HEK293T (cell line): Measurements from ENCODE around the gene ARNT2.

Source experiments
- CTCF ChIA-PET: fragments of 350-600 bp; formaldehyde crosslinking; extraction: SDS; loops from one replicate; lab custom pipeline; 2021; ENCODE audit warnings: antibody characterized with exemption, inconsistent platforms; lab: Yijun Ruan, JAX
- POLR2A ChIA-PET: fragments of 350-600 bp; formaldehyde crosslinking; extraction: SDS; loops from one replicate; lab custom pipeline; 2020; ENCODE audit warnings: antibody characterized with exemption, inconsistent platforms; lab: Yijun Ruan, JAX
- DNase-seq: peaks from one replicate; pipeline ENCODE4 v3.0.0; 2012; ENCODE audit warnings: mixed read lengths; ENCODE audit errors: extremely low spot score
- ARNT ChIP-seq: fragments of 450-650 bp; IDR thresholded peaks from 2 replicates; pipeline ENCODE4 v1.6.1; 2017; ENCODE audit warnings: mild to moderate bottlenecking
- BHLHE40 ChIP-seq: fragments of 450-650 bp; IDR thresholded peaks from 2 replicates; pipeline ENCODE4 v1.6.1; 2016; ENCODE audit warnings: mild to moderate bottlenecking, moderate library complexity, borderline replicate concordance
- CTBP1 ChIP-seq: fragments of 450-650 bp; IDR thresholded peaks from 2 replicates; pipeline ENCODE4 v1.6.1; 2016; ENCODE audit warnings: borderline replicate concordance
- ELF4 ChIP-seq: fragments of 450-650 bp; IDR thresholded peaks from 2 replicates; pipeline ENCODE4 v1.6.1; 2017; ENCODE audit warnings: antibody characterized with exemption
- FOXA1 ChIP-seq: fragments of 450-650 bp; IDR thresholded peaks from 2 replicates; pipeline ENCODE4 v1.6.1; 2016; ENCODE audit warnings: mild to moderate bottlenecking
- FOXK2 ChIP-seq: fragments of 450-650 bp; IDR thresholded peaks from 2 replicates; pipeline ENCODE4 v1.6.1; 2016; ENCODE audit warnings: mild to moderate bottlenecking
- FOXM1 ChIP-seq: fragments of 450-650 bp; IDR thresholded peaks from 2 replicates; pipeline ENCODE4 v1.6.1; 2017; ENCODE audit warnings: mild to moderate bottlenecking, borderline replicate concordance
- HDGF ChIP-seq: fragments of 450-650 bp; IDR thresholded peaks from 2 replicates; pipeline ENCODE4 v1.6.1; 2017; ENCODE audit warnings: antibody characterized with exemption, borderline replicate concordance
- L3MBTL2 ChIP-seq: fragments of 450-650 bp; conservative IDR thresholded peaks from 2 replicates; pipeline ENCODE4 v1.6.1; 2016; ENCODE audit warnings: mild to moderate bottlenecking
- LEF1 ChIP-seq: fragments of 450-650 bp; IDR thresholded peaks from 2 replicates; pipeline ENCODE4 v1.6.1; 2017; ENCODE audit warnings: mild to moderate bottlenecking, borderline replicate concordance
- NFRKB ChIP-seq: fragments of 450-650 bp; IDR thresholded peaks from 2 replicates; pipeline ENCODE4 v1.6.1; 2016; ENCODE audit warnings: mild to moderate bottlenecking, moderate library complexity
- PKNOX1 ChIP-seq: fragments of 450-650 bp; IDR thresholded peaks from 2 replicates; pipeline ENCODE4 v1.6.1; 2016
- SP1 ChIP-seq: fragments of 450-650 bp; IDR thresholded peaks from 2 replicates; pipeline ENCODE4 v1.6.1; 2017
- SUZ12 ChIP-seq: fragments of 450-650 bp; IDR thresholded peaks from 2 replicates; pipeline ENCODE4 v1.6.1; 2016; ENCODE audit warnings: mild to moderate bottlenecking
- TARDBP ChIP-seq: fragments of 450-650 bp; IDR thresholded peaks from 2 replicates; pipeline ENCODE4 v1.6.1; 2016
- ZNF384 ChIP-seq: fragments of 450-650 bp; IDR thresholded peaks from 2 replicates; pipeline ENCODE4 v1.6.1; 2016

The ARNT2 gene

GRCh38 chr15:80475572-80475971 lies 71.4 kb downstream of the ARNT2 start:
- TF ChIP-seq ARNT (no peak), L3MBTL2 (no peak), FOXK2 (no peak), LEF1 (no peak), ZNF384 (no peak), PKNOX1 (no peak), TARDBP (no peak), ELF4 (no peak), HDGF (no peak), SUZ12 (no peak), FOXA1 (no peak), CTBP1 (no peak), BHLHE40 (no peak), FOXM1 (no peak)
- no peak for DNase-seq
- ChIA-PET POLR2A (no interaction called here), CTCF (interaction anchor here (0.9 to 1.3 kb wide), 2 partner anchors 13 to 790 kb away, joined by 3 read pairs; no protein-coding TSS in a partner anchor)

GRCh38 chr15:80476036-80476435 lies 71.9 kb downstream of the ARNT2 start:
- TF ChIP-seq FOXA1, result no peak
- TF ChIP-seq TARDBP, result no peak
- no peak for TF ChIP-seq ARNT
- no peak for TF ChIP-seq FOXM1
- TF ChIP-seq NFRKB, result no peak
- TF ChIP-seq SUZ12, result no peak
- no peak for TF ChIP-seq L3MBTL2
- no peak for TF ChIP-seq SP1
- TF ChIP-seq LEF1, result no peak
- no peak for TF ChIP-seq FOXK2
- no peak for TF ChIP-seq BHLHE40
- no peak for DNase-seq
- ChIA-PET POLR2A (no interaction called here), CTCF (interaction anchor here (0.9 to 1.3 kb wide), 2 partner anchors 12 to 790 kb away, joined by 3 read pairs; no protein-coding TSS in a partner anchor)

GRCh38 chr15:80478075-80478474 lies 73.9 kb downstream of the ARNT2 start:
- ChIA-PET POLR2A (no interaction called here), CTCF (no interaction called here)
- DNase-seq, result no peak
- TF ChIP-seq CTBP1 (no peak), LEF1 (no peak), SUZ12 (no peak), ARNT (no peak), FOXK2 (no peak), ZNF384 (no peak), L3MBTL2 (no peak), ELF4 (no peak), BHLHE40 (no peak), HDGF (no peak), SP1 (no peak)

- ChIA-PET CTCF (no interaction called here), POLR2A (no interaction called here)
Observed at GRCh38 chr15:80479191-80479590, 75.0 kb downstream of the ARNT2 start.

GRCh38 chr15:80480171-80480811 lies 76.1 kb downstream of the ARNT2 start:
- ChIA-PET POLR2A (no interaction called here), CTCF (no interaction called here)
- DNase-seq, result no peak
- no peak for TF ChIP-seq ZNF384
- TF ChIP-seq HDGF, result no peak
- no peak for TF ChIP-seq LEF1
- no peak for TF ChIP-seq FOXK2
- TF ChIP-seq FOXA1, result no peak
- TF ChIP-seq BHLHE40, result no peak
- no peak for TF ChIP-seq SUZ12
- TF ChIP-seq NFRKB, result no peak
- TF ChIP-seq ELF4, result no peak
- no peak for TF ChIP-seq FOXM1
- TF ChIP-seq L3MBTL2, result no peak
- TF ChIP-seq TARDBP, result no peak
- no peak for TF ChIP-seq SP1

More at GRCh38 chr15:80479191-80479590, 75.0 kb downstream of the ARNT2 start:
- TF ChIP-seq FOXA1 (no peak), PKNOX1 (no peak), FOXK2 (no peak), SUZ12 (no peak), BHLHE40 (no peak), ZNF384 (no peak), ELF4 (no peak), L3MBTL2 (no peak), CTBP1 (no peak), SP1 (no peak), ARNT (no peak), FOXM1 (no peak), TARDBP (no peak), LEF1 (no peak), NFRKB (no peak), HDGF (no peak)
- DNase-seq, result no peak

GRCh38 chr15:80480909-80481308 lies 76.7 kb downstream of the ARNT2 start:
- POLR2A ChIA-PET, result no interaction called here
- no peak for DNase-seq
- CTCF ChIA-PET, result no interaction called here
- TF ChIP-seq SUZ12 (no peak), FOXM1 (no peak), PKNOX1 (no peak), FOXA1 (no peak), BHLHE40 (no peak), ZNF384 (no peak), FOXK2 (no peak), HDGF (no peak), CTBP1 (no peak), NFRKB (no peak), L3MBTL2 (no peak), ELF4 (no peak)
